Fibroblast of lung (primary cell): ENCODE data around the gene NRAP. TPM values are rescaled to one million over a fixed set of nuclear protein-coding genes. Genes with fewer than 3 reads are reported as not detected.

ENCODE experiments used
- DNase-seq, 2 donors: peaks; one replicate each; pipeline versions ENCODE4 v3.0.0 to v3.0.0-alpha.2; 2010; ENCODE audit warnings: low read depth in 2 of 2
- H2AFZ ChIP-seq: 2 replicates; pipeline ENCODE4 v1.5.1; 2012; ENCODE audit warnings: low read length, control low read depth, inconsistent platforms
- H3K27ac ChIP-seq: 2 replicates; pipeline ENCODE4 v1.5.1; 2011; ENCODE audit warnings: low read length, control low read depth; ENCODE audit not compliant: insufficient read depth
- H3K27me3 ChIP-seq: 2 replicates; pipeline ENCODE4 v1.5.1; 2011; ENCODE audit warnings: mild to moderate bottlenecking, low read length; ENCODE audit not compliant: control insufficient read depth, insufficient read depth
- H3K36me3 ChIP-seq: 2 replicates; pipeline ENCODE4 v1.5.1; 2011; ENCODE audit warnings: low read length; ENCODE audit not compliant: control insufficient read depth, insufficient read depth
- H3K4me1 ChIP-seq: 2 replicates; pipeline ENCODE4 v1.5.1; 2011; ENCODE audit warnings: low read length; ENCODE audit not compliant: control insufficient read depth, insufficient read depth; ENCODE audit errors: extremely low read depth
- H3K4me2 ChIP-seq: 2 replicates; pipeline ENCODE4 v1.5.1; 2011; ENCODE audit warnings: low read length, control low read depth; ENCODE audit not compliant: insufficient read depth; ENCODE audit errors: extremely low read depth
- H3K4me3 ChIP-seq, 4 experiments: fragments of 200-600 bp in 1 of 4; sonication (generic) in 1 of 4; replicated peaks in 1 of 4; 2 replicates each; pipeline ENCODE4 v1.5.1; 2011 to 2016; ENCODE audit warnings: low read length in 4 of 4, low read depth in 3 of 4, mild to moderate bottlenecking in 3 of 4, control low read depth in 2 of 4, inconsistent platforms in 1 of 4, mixed read lengths in 1 of 4; ENCODE audit not compliant: insufficient read depth in 1 of 4; ENCODE audit errors: control extremely low read depth in 1 of 4
- H3K79me2 ChIP-seq: 2 replicates; pipeline ENCODE4 v1.5.1; 2012; ENCODE audit warnings: mild to moderate bottlenecking, low read length, inconsistent platforms; ENCODE audit not compliant: control insufficient read depth, insufficient read depth
- H3K9ac ChIP-seq: 2 replicates; pipeline ENCODE4 v1.5.1; 2011; ENCODE audit warnings: mild to moderate bottlenecking, low read length, control low read depth; ENCODE audit not compliant: insufficient read depth
- H3K9me3 ChIP-seq: 2 replicates; pipeline ENCODE4 v1.5.1; 2012; ENCODE audit warnings: low read depth, low read length; ENCODE audit not compliant: control insufficient read depth, insufficient read depth
- H4K20me1 ChIP-seq: 2 replicates; pipeline ENCODE4 v1.5.1; 2011; ENCODE audit warnings: low read length; ENCODE audit not compliant: control insufficient read depth, insufficient read depth; ENCODE audit errors: extremely low read depth
- CTCF ChIP-seq, 2 donors: IDR thresholded peaks in 1 of 2; conservative IDR thresholded peaks in 1 of 2; 1 replicate in 1 of 2; 2 replicates in 1 of 2; pipeline ENCODE4 v1.5.1; 2011 to 2012; ENCODE audit warnings: low read length in 2 of 2, control low read depth in 1 of 2, inconsistent platforms in 1 of 2, low read depth in 1 of 2, mild to moderate bottlenecking in 1 of 2
- EZH2 ChIP-seq: IDR thresholded peaks from 2 replicates; pipeline ENCODE4 v1.5.1; 2012; ENCODE audit warnings: low read length, control low read depth, mild to moderate bottlenecking; ENCODE audit errors: missing control alignments
- polyA plus RNA-seq, 2 donors: library from polyadenylated mRNA; depleted of rRNA in 1 of 2; stranded (reverse) in 1 of 2; unstranded in 1 of 2; fragments of >200 nt; gene quantifications; 2 replicates each; pipeline ENCODE4 v1.2.1, GENCODE V29; 2011 to 2012; ENCODE audit warnings: missing spikeins in 1 of 2
- total RNA-seq: library from RNA; depleted of rRNA; stranded (reverse); fragments of >200 nt; gene quantifications from 2 replicates; pipeline ENCODE4 v1.2.1, GENCODE V29; 2014

Gene NRAP
- total and polyA plus RNA-seq, 2 donors (not counting 1 experiment from before 2014, with no cell fraction given), result not detected

GRCh38 chr10:113543107-113543955, 120.5 kb downstream of the NRAP start:
- no peak for DNase-seq
- TF ChIP-seq EZH2, result no peak
- no peak for TF ChIP-seq CTCF (conservative IDR thresholded peaks at IDR 0.05 in 1 of 2, IDR thresholded peaks at IDR 0.05 in 1 of 2; ENCODE audit: low read depth in 1 of 2, low read length in 2 of 2)

GRCh38 chr10:113541549-113541927, 122.3 kb downstream of the NRAP start:
- Histone ChIP-seq H3K4me3 (no peak overlapping the region), H3K9me3 (no peaks in the 10 kb centered on the region), H2AFZ (no peak overlapping the region), H3K27me3 (no peaks in the 10 kb centered on the region), H3K36me3 (no peaks in the 10 kb centered on the region), H3K4me2 (no peak overlapping the region), H3K9ac (no peak overlapping the region), H3K79me2 (no peaks in the 10 kb centered on the region), H4K20me1 (no peaks in the 10 kb centered on the region), H3K27ac (no peak overlapping the region), H3K4me1 (no peaks in the 10 kb centered on the region)
- no peak for TF ChIP-seq EZH2
- TF ChIP-seq CTCF (conservative IDR thresholded peaks at IDR 0.05 in 1 of 2, IDR thresholded peaks at IDR 0.05 in 1 of 2; ENCODE audit: low read depth in 1 of 2, low read length in 2 of 2), result no peak
- no peak for DNase-seq

More at GRCh38 chr10:113543107-113543955, 120.5 kb downstream of the NRAP start:
- Histone ChIP-seq H3K9ac (no peak overlapping the region), H3K36me3 (no peaks in the 10 kb centered on the region), H3K27me3 (no peaks in the 10 kb centered on the region), H3K4me2 (no peak overlapping the region), H4K20me1 (no peaks in the 10 kb centered on the region), H3K9me3 (no peaks in the 10 kb centered on the region), H3K4me3 (no peak overlapping the region), H3K4me1 (no peaks in the 10 kb centered on the region), H2AFZ (no peak overlapping the region), H3K79me2 (no peaks in the 10 kb centered on the region), H3K27ac (no peak overlapping the region)

- H4K20me1 ChIP-seq, result no peaks in the 10 kb centered on the region
- no peaks in the 10 kb centered on the region for H3K4me1 ChIP-seq
- DNase-seq, result no peak
- no peak overlapping the region for H2AFZ ChIP-seq
- no peaks in the 10 kb centered on the region for H3K27me3 ChIP-seq
- no peak overlapping the region for H3K4me3 ChIP-seq
- no peaks in the 10 kb centered on the region for H3K36me3 ChIP-seq
- H3K9me3 ChIP-seq, result no peaks in the 10 kb centered on the region
- TF ChIP-seq CTCF (conservative IDR thresholded peaks at IDR 0.05 in 1 of 2, IDR thresholded peaks at IDR 0.05 in 1 of 2; ENCODE audit: low read depth in 1 of 2, low read length in 2 of 2) (no peak), EZH2 (no peak)
- no peaks in the 10 kb centered on the region for H3K79me2 ChIP-seq
- no peak overlapping the region for H3K27ac ChIP-seq
- H3K4me2 ChIP-seq, result no peak overlapping the region
- H3K9ac ChIP-seq, result no peak overlapping the region
Observed at GRCh38 chr10:113540845-113541548, 122.8 kb downstream of the NRAP start.
